Adipocyte (in vitro differentiated cells): ENCODE measurements around the gene PANX3.
A peak's percentile ranks its signal among the peaks of the same experiment; 100 is the strongest.

Source experiments
- DNase-seq: peaks from one replicate; pipeline ENCODE4 v3.0.0-alpha.2; 2015; ENCODE audit warnings: low read depth
- H3K27me3 ChIP-seq: replicated peaks from 2 replicates; pipeline ENCODE4 v1.7.0; 2013; ENCODE audit warnings: mild to moderate bottlenecking, low read length, moderate library complexity; ENCODE audit not compliant: control insufficient read depth, insufficient read depth
- H3K36me3 ChIP-seq: 2 replicates; pipeline ENCODE4 v1.7.0; 2013; ENCODE audit warnings: low read length, mild to moderate bottlenecking, moderate library complexity; ENCODE audit not compliant: control insufficient read depth, insufficient read depth, severe bottlenecking
- H3K4me1 ChIP-seq: 2 replicates; pipeline ENCODE4 v1.7.0; 2013; ENCODE audit warnings: mild to moderate bottlenecking, low read length, moderate library complexity; ENCODE audit not compliant: control insufficient read depth, insufficient read depth
- H3K4me3 ChIP-seq: 2 replicates; pipeline ENCODE4 v1.7.0; 2013; ENCODE audit warnings: mild to moderate bottlenecking, low read length, moderate library complexity
- H3K9ac ChIP-seq: 2 replicates; pipeline ENCODE4 v1.7.0; 2013; ENCODE audit warnings: mild to moderate bottlenecking, low read length, moderate library complexity
- H3K9me3 ChIP-seq: 2 replicates; pipeline ENCODE4 v1.7.0; 2013; ENCODE audit warnings: mild to moderate bottlenecking, low read length, moderate library complexity; ENCODE audit not compliant: control insufficient read depth

Gene PANX3, protein sequence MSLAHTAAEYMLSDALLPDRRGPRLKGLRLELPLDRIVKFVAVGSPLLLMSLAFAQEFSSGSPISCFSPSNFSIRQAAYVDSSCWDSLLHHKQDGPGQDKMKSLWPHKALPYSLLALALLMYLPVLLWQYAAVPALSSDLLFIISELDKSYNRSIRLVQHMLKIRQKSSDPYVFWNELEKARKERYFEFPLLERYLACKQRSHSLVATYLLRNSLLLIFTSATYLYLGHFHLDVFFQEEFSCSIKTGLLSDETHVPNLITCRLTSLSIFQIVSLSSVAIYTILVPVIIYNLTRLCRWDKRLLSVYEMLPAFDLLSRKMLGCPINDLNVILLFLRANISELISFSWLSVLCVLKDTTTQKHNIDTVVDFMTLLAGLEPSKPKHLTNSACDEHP

DNA sequence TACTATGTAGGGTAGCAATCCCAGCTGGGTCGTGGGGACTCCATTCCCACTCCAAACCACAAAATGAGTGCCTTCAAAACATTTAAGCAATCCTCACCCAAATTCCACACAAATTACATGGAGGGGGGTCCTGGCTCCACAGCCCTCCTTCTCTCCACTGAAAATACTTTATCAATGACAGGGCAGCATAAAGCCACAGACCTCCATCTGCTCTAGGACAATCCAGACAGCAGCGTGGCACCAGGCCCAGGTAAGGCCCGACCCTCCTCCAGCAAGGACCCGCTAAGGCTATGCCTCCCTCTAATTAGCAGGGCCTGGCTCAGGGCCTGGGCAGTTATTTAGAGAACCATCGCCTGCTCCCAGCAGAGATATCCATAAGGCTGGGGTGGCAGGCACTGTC is at the start of gene PANX3:
PANX3 (plus strand) TSS at position 365 of the 400 bp plus-strand sequence. CDS start 129 bp downstream, outside the sequence.
- Histone ChIP-seq H3K4me1 (no peaks in the 10 kb centered on the region), H3K4me3 (no peak within 1 kb of the TSS), H3K27me3 (peaks cover 13% of the 10 kb centered on the region), H3K9ac (no peak within 1 kb of the TSS), H3K9me3 (no peaks in the 10 kb centered on the region), H3K36me3 (no peaks in the 10 kb centered on the region)
- no peak for DNase-seq

DNA sequence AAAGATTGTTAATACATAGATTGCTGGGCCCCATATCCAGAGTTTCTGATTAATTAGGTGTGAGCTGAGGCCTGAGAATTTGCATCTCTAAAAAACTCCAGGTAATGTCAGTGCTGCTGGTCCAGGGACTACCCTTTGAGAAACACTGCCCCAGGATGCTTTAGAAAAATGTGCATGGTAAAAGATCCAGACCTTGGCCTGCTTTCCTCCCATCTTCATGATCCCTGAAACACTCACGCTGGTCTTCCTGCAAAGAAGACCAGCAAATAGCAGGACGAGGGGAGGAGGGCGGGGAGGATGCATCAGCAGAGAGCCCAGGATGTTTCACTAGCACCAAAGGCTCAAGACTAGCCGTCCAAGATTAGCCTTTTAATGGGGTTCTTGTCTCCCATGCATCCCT is 41.5 kb upstream of the PANX3 start, which contains the start of gene OR8A1:
OR8A1 (plus strand) TSS at position 301 of the 400 bp plus-strand sequence. CDS start 123 bp downstream, outside the sequence.
- Histone ChIP-seq H3K9ac (no peak within 1 kb of the TSS), H3K36me3 (no peaks in the 10 kb centered on the region), H3K9me3 (peaks cover 9% of the 10 kb centered on the region), H3K27me3 (no peaks in the 10 kb centered on the region), H3K4me3 (no peak within 1 kb of the TSS), H3K4me1 (no peaks in the 10 kb centered on the region)
- no peak for DNase-seq

- peaks cover 9% of the 10 kb centered on the region for H3K9me3 ChIP-seq
- H3K36me3 ChIP-seq, result no peaks in the 10 kb centered on the region
- DNase-seq, result no peak
- H3K4me3 ChIP-seq, result no peak overlapping the region
- no peaks in the 10 kb centered on the region for H3K4me1 ChIP-seq
- H3K9ac ChIP-seq, result no peak overlapping the region
- no peaks in the 10 kb centered on the region for H3K27me3 ChIP-seq
Observed at GRCh38 chr11:124570160-124570559, 41.1 kb upstream of the PANX3 start.

- H3K9me3 ChIP-seq, result peaks cover 9% of the 10 kb centered on the region
- H3K36me3 ChIP-seq, result no peaks in the 10 kb centered on the region
- H3K4me1 ChIP-seq, result no peaks in the 10 kb centered on the region
- H3K27me3 ChIP-seq, result no peaks in the 10 kb centered on the region
- no peak overlapping the region for H3K9ac ChIP-seq
- H3K4me3 ChIP-seq, result no peak overlapping the region
- no peak for DNase-seq
Observed at GRCh38 chr11:124577716-124578427, 33.4 kb upstream of the PANX3 start.

GRCh38 chr11:124578761-124579160 is 32.5 kb upstream of the PANX3 start:
- Histone ChIP-seq H3K9ac (no peak overlapping the region), H3K9me3 (peaks cover 8% of the 10 kb centered on the region), H3K4me1 (no peaks in the 10 kb centered on the region), H3K36me3 (no peaks in the 10 kb centered on the region), H3K27me3 (no peaks in the 10 kb centered on the region), H3K4me3 (no peak overlapping the region)
- DNase-seq, result no peak

DNA sequence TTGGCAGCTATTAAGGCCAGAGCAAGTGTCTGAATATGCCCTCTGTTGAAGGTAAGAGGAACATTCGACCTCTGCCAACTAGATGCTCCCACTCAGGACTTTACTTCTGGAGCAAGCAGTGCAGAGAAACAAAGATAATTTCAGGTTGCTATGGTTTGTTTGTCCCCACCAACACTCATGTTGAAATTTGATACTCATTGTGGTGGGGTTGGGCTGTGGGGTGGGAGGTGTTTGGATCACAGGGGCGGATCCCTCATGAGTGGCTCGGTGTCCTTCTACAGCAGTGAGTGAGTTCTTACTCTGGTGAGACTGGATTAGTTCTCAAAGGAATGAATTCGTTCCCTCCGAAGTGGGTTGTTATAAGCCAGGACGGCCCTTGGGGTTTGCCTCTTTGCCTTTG is 29.4 kb upstream of the PANX3 start:
- Histone ChIP-seq H3K4me1 (no peaks in the 10 kb centered on the region), H3K9ac (no peak overlapping the region), H3K27me3 (no peaks in the 10 kb centered on the region), H3K36me3 (no peaks in the 10 kb centered on the region), H3K9me3 (no peaks in the 10 kb centered on the region), H3K4me3 (no peak overlapping the region)
- no peak for DNase-seq

DNA sequence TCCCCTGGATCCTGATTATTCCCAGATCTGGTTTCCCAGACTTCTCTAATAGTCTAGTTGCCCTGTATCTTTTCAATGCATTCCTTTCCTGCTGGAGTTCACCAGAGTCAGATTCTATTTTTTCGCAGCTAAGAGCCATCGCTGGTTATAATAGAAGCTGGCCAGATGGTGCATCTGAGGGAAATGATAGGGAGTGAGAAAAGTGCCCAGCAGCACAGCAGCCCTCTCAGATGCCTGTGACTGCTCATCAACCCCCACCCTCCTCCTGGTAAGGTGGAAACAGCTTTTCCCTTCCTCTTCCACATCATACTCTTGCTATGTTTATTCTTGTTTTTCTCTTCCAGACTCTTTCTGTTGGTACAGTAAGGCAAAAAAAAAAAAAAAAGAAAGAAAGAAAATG is 28.7 kb upstream of the PANX3 start:
- H3K9me3 ChIP-seq, result no peaks in the 10 kb centered on the region
- no peak overlapping the region for H3K4me3 ChIP-seq
- no peaks in the 10 kb centered on the region for H3K27me3 ChIP-seq
- H3K36me3 ChIP-seq, result no peaks in the 10 kb centered on the region
- no peaks in the 10 kb centered on the region for H3K4me1 ChIP-seq
- DNase-seq, result no peak
- no peak overlapping the region for H3K9ac ChIP-seq

- no peak for DNase-seq
Observed at GRCh38 chr11:124583781-124584180, 27.4 kb upstream of the PANX3 start.

DNA sequence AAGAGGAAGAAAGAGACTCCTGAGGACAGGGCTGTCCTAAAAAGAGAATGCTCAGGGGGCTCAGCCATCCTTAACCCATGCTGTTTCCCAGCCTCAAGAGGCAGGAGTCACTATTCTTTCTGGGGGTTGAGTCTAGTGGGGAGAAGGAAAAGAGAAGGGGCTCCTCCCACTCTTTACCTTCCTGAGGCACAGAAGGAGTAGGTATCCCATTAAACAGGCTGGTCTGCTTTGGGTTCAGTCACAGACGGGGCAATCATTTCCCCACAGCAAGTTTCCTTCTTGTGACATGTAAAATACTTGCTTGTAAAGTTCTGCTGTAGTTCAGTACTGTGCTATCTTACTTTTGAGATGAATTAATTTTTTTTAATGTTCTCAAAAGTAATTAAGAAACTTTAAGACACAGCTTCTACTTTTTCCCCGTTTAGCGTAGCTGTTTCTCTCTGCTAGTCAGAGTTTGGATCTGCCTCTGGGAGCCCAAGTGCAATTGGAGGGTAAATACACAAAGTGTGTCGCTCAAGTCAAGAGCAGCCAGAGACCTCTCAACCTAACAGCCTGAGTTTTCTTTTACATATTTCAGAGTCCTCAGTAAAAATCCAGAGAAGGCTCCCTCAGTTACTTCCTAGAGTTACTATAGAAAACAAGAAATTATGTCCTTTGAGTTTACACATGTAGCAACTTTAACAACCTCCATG is 26.4 kb upstream of the PANX3 start:
- no peak overlapping the region for H3K9ac ChIP-seq
- H3K4me3 ChIP-seq, result no peak overlapping the region
- H3K27me3 ChIP-seq, result no peaks in the 10 kb centered on the region
- no peak for DNase-seq
- H3K36me3 ChIP-seq, result no peaks in the 10 kb centered on the region
- H3K9me3 ChIP-seq, result no peaks in the 10 kb centered on the region
- no peaks in the 10 kb centered on the region for H3K4me1 ChIP-seq

More at GRCh38 chr11:124583781-124584180, 27.4 kb upstream of the PANX3 start:
- Histone ChIP-seq H3K9me3 (no peaks in the 10 kb centered on the region), H3K27me3 (no peaks in the 10 kb centered on the region), H3K4me3 (no peak overlapping the region), H3K9ac (no peak overlapping the region), H3K4me1 (no peaks in the 10 kb centered on the region), H3K36me3 (no peaks in the 10 kb centered on the region)

- peak; percentile 85 for DNase-seq
- Histone ChIP-seq H3K9me3 (no peaks in the 10 kb centered on the region), H3K9ac (no peak overlapping the region), H3K4me1 (no peaks in the 10 kb centered on the region), H3K36me3 (no peaks in the 10 kb centered on the region), H3K27me3 (peaks cover 5% of the 10 kb centered on the region), H3K4me3 (no peak overlapping the region)
Observed at GRCh38 chr11:124586238-124586860, 24.9 kb upstream of the PANX3 start.

DNA sequence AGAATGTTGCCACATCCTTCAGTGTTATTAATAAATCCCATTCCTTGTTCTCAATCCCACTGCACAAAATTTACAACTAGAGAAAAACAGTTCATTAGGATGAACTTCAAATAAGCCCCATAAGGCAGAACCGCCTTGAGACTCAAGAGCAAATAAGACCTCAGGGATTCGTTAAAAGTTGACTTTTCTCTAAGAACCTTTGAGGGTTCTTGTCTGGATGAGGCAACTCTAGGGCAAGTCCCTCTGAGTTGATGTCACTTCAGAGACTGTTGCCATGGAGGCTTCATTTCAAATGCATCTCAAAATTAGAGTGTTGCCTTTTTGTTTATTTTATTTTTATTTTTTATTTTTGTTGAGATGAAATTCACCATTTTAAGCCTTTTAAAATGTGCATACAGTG is 19.8 kb upstream of the PANX3 start:
- Histone ChIP-seq H3K9ac (no peak overlapping the region), H3K27me3 (peaks cover 5% of the 10 kb centered on the region), H3K36me3 (no peaks in the 10 kb centered on the region), H3K9me3 (no peaks in the 10 kb centered on the region), H3K4me1 (no peaks in the 10 kb centered on the region), H3K4me3 (no peak overlapping the region)
- DNase-seq, result no peak
